Raji (cell line): Measurements from ENCODE around the gene DMRT3.

Experiments used
- POLR2A ChIP-seq: IDR thresholded peaks from 2 replicates; pipeline ENCODE4 v1.6.1; 2011; ENCODE audit warnings: low read depth, low read length, control low read depth; ENCODE audit not compliant: insufficient read depth

The DMRT3 gene

DNA sequence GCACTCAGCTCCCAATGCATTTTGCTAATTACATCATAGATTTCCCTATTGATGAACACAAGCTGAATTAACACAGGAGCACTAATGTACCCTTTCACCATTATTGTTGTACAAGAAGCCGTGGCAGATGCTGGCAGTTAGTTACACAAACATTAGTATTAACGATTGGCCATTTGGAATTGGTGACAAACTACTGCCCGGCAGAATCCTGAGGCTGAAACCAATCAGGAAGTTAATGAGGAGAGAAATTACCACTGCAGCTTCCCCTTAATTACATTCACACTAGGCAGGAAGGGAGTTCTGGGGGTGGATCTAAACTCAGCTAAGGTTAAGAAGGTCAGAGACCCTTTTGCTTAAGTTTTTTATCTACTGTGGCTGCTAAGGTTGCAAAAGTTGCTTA is 9.6 kb upstream of the DMRT3 start:
- TF ChIP-seq POLR2A, result no peak

DNA sequence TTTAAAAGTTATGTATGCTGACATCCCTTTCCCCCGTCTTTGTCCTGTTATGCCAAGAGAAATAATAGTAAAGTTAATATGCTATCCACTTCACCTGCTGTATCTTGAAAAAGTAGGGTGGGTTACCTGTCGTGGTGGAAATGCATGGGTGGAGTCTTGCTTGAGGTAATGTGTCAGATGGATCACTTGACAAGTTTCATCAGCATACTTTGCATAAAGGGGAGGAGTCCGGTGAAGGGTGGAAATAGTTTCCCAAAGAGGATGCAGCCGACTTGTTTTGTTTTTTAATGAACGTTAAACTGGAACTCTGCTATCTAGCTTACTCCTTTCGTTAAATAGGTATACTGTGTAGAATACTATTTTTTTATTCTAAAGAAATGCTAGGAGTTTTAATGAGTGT is 9.0 kb upstream of the DMRT3 start:
- peak; percentile 51; the same call in 1 of the 2 replicates for TF ChIP-seq POLR2A

DNA sequence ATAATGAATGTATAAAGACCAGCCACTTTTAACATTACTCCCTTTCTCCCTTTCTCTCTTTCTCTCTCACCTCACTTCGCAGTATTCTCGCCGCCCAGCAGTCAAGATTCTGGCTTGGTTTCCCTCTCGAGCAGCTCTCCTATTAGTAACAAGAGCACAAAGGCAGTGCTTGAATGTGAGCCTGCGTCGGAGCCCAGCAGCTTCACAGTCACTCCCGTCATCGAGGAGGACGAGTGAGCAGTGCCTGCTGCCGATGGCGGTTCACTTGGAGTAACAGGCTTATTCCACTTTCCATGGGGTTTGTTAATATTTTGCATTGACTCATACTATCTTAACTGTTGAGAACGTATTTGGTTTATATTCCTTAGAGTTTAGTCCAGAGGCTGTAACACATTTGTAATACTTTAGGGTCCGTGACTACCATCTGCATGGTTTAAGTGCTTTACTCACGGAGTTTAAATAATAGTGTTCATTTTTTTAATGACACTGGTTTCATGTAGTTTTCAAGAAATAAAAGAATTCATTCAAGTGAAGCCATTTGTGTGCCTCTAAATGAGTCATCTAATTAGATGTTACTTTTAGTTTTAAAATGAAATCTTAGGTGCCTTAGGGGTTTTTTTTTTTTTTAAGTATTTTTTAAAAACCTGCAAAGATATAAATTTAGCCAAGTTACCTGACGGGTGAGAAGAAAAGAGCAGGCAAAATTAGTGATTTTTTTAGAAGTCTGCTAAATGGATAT is 8.4 kb upstream of the DMRT3 start:
- no peak for TF ChIP-seq POLR2A

DNA sequence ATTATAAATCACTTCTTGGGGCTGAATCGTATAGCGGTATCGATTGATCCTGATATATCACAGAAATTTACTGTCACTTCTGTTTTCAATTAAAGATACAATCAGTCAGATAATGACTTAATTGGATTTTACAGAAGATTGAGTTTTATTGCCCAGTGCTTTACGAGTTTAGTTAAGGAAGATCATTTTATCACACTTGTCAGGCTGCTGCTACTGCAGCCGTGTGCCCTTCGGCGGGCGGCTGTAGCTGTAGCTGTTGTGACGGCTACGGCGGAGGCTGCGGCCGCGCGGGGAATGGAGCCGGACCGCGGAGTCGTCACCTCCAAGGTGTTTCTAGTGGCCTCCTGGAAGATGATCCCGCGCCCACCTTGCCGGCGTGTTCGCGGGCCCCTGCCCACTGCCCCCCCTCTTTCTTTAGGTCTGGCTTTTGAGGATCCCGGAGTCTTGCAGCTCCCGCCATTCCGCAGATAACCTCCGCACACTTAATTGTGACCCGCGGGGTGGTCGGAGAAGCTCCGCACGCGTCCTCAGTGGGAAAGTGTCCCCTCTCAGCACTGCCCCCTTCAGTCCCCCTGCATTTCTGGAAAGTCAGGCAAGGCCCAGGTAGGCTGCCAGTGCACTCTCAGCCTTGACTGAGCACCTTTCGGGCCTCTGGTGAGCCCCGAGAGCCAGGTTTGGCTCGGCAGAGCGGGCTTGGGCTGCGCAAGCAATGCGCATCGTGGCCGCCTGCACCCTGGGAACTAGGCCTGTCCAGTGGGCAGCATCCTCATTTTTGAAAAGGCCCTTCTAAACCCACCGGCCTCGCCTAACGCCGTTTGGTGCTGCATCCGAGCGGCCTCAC is 6.9 kb upstream of the DMRT3 start:
- no peak for TF ChIP-seq POLR2A

DNA sequence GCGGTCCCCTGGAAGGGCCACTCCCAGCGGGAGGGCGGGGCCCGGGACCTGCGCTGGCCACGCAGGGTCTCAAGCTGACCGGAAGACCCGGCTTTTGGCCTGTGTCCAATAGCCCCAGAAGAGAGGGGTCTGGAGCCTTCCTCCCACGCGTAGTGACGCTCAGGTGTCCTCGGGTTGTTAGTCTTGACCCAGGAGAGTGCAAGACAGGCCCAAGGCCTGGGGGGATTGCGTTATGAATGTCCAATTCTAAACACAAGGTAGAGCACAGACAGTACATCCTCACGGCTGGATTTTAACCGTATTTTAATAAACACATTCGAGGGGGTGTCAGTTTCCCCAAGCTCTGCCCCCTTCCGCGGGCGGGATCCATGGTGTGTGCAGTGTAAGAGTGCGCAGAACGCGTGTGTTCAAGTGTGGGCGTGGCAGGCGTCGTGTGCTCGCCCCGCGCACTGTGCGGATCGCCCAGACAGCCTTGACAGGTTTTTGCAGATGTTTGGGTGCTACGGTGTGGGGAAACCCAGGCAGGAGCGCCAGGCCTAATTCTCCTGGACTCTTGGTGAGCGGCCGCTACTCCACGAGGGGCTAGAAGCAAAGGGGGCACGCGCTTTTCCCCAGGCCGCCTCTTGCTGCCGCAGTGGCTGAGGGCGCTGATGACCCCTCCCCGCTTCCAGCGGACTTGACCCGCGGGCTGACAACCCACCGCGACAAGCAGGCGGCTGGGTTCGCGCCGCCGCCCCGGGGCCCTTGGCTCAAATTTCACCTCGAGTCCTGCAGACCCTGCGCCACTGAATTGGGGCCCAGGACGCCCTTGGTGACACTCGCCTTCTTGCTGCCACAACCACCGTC is 6.1 kb upstream of the DMRT3 start:
- no peak for TF ChIP-seq POLR2A

DNA sequence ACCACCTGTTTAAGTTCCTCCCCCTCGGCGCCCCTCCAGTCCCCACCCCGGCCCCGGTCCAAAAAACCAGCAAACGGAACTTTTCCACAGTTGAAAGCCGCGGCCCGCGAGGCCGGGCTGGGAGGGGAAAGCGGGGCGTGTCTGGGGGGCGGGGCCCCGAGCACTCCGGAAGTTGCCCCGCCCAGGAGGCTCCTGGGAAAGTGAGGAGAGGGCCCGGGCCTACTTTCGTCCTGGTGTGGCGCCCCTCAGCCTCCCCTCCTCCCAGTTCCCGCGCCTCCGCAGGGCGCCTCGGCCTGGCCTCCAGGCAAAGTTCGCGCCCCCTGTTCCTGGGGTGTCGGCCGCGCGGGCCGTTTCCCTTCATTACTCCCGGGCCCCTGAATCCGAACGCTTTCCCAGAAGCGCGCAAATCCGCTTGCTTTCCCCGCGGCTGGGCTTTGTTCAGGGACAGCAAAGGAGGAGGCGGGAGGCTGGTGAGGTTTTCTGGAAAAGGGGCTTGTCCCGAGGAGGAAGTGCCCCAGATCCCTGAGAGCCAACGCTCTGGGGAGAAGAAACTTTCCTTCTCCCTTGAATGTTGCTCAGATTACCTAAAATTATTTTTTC is 4.5 kb upstream of the DMRT3 start:
- no peak for TF ChIP-seq POLR2A

DNA sequence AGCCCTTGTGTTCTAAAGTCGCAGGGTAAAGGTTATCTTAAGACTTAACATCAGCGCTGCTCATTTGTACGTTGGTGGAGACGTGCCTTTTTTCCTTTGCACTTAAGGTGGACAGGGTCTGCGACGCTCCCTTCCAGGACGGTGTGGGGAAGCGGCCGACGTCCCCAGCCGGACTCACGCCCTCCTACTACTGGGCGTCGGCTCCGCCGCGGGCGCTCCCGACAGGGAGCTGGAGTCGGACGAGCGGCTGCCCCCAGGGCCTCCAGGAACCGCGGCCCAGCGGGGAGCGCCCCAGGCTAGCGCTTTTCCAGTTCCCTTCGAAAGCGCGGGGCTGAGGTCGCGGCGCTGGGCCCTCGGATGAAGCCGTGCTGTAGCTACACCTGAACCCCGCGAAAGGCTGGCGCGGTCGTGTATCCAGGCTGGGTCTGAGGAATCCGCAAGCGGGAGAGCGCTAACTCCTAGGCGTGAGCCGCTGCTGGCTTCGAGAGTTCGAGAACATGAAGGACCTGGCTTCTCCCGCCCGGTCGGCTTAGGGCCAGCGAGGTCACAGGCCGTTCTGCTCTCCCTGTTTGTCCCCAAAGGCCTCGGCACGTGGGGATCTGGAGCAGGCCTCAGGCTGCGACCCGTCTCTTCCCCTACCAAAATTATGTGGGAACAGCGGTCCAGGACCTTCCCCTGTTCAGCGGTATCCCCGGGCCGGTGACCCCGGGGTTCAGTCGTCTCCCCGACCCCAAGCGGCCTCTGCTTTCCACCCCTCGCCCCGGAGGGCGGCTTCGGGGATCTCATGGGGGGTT is 3.8 kb upstream of the DMRT3 start:
- TF ChIP-seq POLR2A, result no peak

DNA sequence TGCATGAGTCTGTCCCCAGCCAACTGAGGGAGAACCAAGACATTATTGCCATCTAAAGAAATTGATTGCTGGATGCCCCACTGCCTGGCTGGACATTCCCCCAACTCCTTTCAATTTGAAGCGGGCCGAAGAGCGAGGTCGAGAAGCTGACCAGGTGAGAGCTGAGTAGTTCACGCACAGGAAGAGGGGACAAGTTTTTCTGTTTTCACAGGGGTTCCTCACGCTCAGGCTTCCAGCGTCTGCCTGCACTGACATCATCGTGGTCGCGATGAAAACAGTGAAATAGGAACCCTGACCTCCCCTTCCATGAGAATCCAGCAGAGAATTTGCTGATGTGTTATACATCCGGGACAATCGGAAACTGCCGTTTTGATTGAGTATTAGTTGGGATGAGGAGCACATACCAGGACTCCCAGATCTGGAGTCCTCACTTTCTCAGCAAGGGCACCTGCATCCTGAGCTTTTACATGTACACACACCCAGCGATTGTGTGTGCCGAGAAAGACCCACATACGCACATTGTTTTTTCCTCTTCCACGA is 3.1 kb upstream of the DMRT3 start:
- no peak for TF ChIP-seq POLR2A

DNA sequence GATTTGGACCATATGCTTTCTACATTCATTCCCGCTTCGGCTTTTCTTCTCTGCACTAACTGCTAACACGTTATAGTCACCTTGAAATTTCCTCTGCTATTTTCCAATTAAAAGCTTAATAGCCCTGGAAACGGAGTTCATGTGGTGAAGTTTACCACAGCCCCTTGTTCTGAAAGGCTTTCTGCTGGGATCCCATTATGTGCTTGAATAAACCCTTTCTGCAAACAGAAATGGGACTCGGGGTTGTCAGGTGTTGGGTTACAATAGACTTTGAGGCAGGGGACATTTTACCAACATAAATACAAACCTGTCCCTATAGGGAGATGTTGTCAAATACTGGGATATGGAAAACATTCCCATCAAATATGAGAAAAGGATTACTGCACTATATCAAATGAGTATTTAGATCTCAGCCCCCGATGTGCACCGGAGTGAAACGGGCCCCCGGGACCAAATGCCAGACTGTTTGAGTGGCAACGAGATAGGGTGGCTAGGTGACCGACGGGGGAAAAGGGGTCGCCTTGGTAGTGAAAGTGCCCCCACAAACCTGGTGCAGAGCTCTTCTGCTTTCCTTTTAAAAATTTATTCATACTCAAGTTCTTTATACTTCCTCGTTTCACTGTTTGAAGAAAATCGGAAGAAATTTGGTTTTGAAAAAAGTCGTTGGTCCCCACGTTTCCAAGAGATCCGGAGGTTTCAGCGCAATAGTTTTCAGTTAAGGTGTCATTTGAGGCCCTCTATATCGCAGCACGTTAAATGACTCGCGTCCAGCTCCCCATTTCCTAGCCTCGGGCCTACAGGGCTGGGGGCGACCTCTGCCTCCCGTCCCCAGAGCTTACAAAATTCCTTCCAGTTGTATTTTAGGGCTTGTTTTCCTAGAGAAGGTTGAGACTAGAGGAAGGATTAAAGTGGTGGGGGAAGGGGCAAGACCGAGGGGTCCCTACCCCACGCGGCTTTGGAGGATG is 2.1 kb upstream of the DMRT3 start:
- TF ChIP-seq POLR2A, result no peak

DNA sequence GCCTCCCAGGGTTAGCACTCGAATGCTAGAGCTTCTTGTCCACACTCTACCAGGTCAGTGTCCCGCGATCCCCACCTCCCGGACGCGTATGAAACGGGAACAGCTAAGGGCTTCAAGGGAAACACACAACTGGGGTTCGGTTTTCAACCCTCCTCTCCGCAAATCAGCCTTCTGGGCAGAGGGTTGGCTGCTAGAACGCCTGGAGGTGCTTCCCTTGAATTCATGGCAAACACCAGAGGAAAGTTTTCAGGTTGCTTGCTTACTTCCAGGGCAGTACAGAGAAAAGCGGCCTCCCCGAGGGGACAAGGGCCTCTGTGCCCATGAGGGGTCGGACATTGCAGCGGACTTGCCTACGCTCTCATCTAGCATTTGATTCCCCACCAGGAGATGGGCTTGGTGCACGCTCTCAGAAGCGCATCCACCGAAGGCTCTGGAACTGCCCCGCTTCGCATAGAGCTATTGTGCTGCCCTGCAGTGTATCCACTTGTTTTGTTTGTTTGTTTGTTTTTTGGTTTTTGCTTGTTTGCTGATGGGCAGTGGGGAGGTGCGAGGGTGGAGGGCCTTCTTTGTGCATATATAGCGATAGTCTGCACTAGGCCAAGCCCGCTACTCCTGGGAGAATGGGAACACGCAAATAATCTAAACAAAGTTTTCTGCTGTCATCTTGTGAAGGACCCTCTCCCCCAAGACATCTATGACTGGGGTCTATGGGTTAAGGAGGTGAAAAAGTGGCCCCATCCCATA is 1.3 kb upstream of the DMRT3 start:
- no peak for TF ChIP-seq POLR2A

DNA sequence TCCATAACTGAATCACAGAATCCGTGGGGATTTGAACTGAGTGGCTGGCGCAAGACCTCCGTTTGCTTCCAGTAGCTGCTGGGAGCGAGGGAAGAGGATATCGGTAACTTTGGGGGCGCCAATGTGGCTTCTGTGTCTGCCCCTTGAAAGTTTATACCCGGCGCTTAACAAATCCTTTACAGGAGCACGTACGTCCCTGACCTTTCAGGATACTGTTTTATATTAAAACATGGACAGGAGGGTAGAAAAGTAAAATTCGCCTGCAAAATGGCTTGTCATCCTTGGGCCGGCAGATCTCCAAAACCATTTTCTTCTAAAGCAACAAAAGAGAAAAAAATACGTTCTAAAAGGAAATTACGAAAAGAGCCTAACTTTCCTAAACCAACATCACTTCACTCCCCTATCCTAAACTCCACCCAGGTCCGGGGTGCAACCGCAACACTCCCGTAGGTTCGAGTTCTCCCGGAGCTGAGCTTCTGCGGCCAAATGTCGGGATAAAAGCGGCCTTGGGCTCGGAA is 656 bp upstream of the DMRT3 start:
- no peak for TF ChIP-seq POLR2A
